Loucy (cell line): ENCODE results near the gene APLP2.

Experiments used
- H2AFZ ChIP-seq: fragments of 200-600 bp; sonication (generic); 2 replicates; pipeline ENCODE4 v1.6.0; 2016; ENCODE audit warnings: antibody characterized with exemption, mild to moderate bottlenecking, low read length, moderate library complexity
- H3F3A ChIP-seq: fragments of 200-600 bp; 2 replicates; pipeline ENCODE4 v1.6.0; 2016; ENCODE audit warnings: antibody characterized with exemption, low read depth, mild to moderate bottlenecking
- H3K27me3 ChIP-seq: fragments of 200-600 bp; sonication (generic); 2 replicates; pipeline ENCODE4 v1.6.1; 2014; ENCODE audit warnings: low read length, mild to moderate bottlenecking; ENCODE audit not compliant: insufficient read depth, poor library complexity, severe bottlenecking
- H3K36me3 ChIP-seq: fragments of 200-600 bp; sonication (generic); 2 replicates; pipeline ENCODE4 v1.6.1; 2016; ENCODE audit warnings: low read length; ENCODE audit not compliant: insufficient read depth
- H3K4me1 ChIP-seq: fragments of 200-600 bp; sonication (generic); 2 replicates; pipeline ENCODE4 v1.5.1; 2014; ENCODE audit warnings: low read length, mild to moderate bottlenecking; ENCODE audit not compliant: insufficient read depth, poor library complexity, severe bottlenecking
- H3K4me2 ChIP-seq: fragments of 200-600 bp; sonication (generic); 2 replicates; pipeline ENCODE4 v1.6.0; 2014; ENCODE audit warnings: antibody characterized with exemption, low read length, low read depth, mild to moderate bottlenecking; ENCODE audit not compliant: poor library complexity, severe bottlenecking
- H3K4me3 ChIP-seq: fragments of 200-600 bp; sonication (generic); 2 replicates; pipeline ENCODE4 v1.5.1; 2014; ENCODE audit warnings: low read length, mild to moderate bottlenecking, mixed read lengths; ENCODE audit not compliant: poor library complexity, severe bottlenecking
- H3K79me2 ChIP-seq: fragments of 200-600 bp; sonication (generic); 2 replicates; pipeline ENCODE4 v1.6.1; 2014; ENCODE audit warnings: low read length; ENCODE audit not compliant: insufficient read depth
- H3K9ac ChIP-seq: fragments of 200-600 bp; sonication (generic); 2 replicates; pipeline ENCODE4 v1.6.0; 2014; ENCODE audit warnings: mild to moderate bottlenecking, low read depth, low read length, moderate library complexity; ENCODE audit not compliant: poor library complexity, severe bottlenecking
- H3K9me2 ChIP-seq: fragments of 200-600 bp; sonication (generic); replicated peaks from 2 replicates; pipeline ENCODE4 v1.6.1; 2016; ENCODE audit warnings: low read depth, low read length, mixed read lengths
- H3K9me3 ChIP-seq: fragments of 200-600 bp; sonication (generic); 2 replicates; pipeline ENCODE4 v1.6.1; 2014; ENCODE audit warnings: mild to moderate bottlenecking, antibody characterized with exemption, low read length, low read depth; ENCODE audit not compliant: insufficient read depth
- H4K20me1 ChIP-seq: fragments of 200-600 bp; sonication (generic); 2 replicates; pipeline ENCODE4 v1.6.0; 2014; ENCODE audit warnings: antibody characterized with exemption, low read length, mild to moderate bottlenecking; ENCODE audit not compliant: insufficient read depth, poor library complexity, severe bottlenecking
- CTCF ChIP-seq: fragments of 200-600 bp; sonication (generic); conservative IDR thresholded peaks from 2 replicates; pipeline ENCODE4 v1.5.1; 2014; ENCODE audit warnings: mild to moderate bottlenecking, antibody characterized with exemption, low read length
- EZH2phosphoT487 ChIP-seq: fragments of 200-600 bp; IDR thresholded peaks from 2 replicates; pipeline ENCODE4 v1.6.1; 2018; ENCODE audit warnings: antibody characterized with exemption, mild to moderate bottlenecking, moderate library complexity, borderline replicate concordance

APLP2 gene

GRCh38 chr11:130023204-130023603 lies 46.5 kb upstream of the APLP2 start:
- H2AFZ ChIP-seq, result no peak overlapping the region
- TF ChIP-seq EZH2phosphoT487, result no peak
- no peak for TF ChIP-seq CTCF

GRCh38 chr11:130024361-130024760 lies 45.3 kb upstream of the APLP2 start:
- H2AFZ ChIP-seq, result no peak overlapping the region
- H4K20me1 ChIP-seq, result no peaks in the 10 kb centered on the region
- H3K4me3 ChIP-seq, result no peak overlapping the region
- TF ChIP-seq EZH2phosphoT487 (no peak), CTCF (no peak)
- peaks cover 5% of the 10 kb centered on the region for H3K4me1 ChIP-seq
- H3K9me3 ChIP-seq, result no peaks in the 10 kb centered on the region
- H3K9ac ChIP-seq, result no peak overlapping the region
- H3K36me3 ChIP-seq, result no peaks in the 10 kb centered on the region
- H3K9me2 ChIP-seq, result no peaks in the 10 kb centered on the region
- no peaks in the 10 kb centered on the region for H3K27me3 ChIP-seq
- H3F3A ChIP-seq, result no peaks in the 10 kb centered on the region
- no peak overlapping the region for H3K4me2 ChIP-seq
- no peaks in the 10 kb centered on the region for H3K79me2 ChIP-seq

More at GRCh38 chr11:130023204-130023603, 46.5 kb upstream of the APLP2 start:
- Histone ChIP-seq H3K9me2 (no peaks in the 10 kb centered on the region), H3K36me3 (no peaks in the 10 kb centered on the region), H3F3A (no peaks in the 10 kb centered on the region), H3K4me1 (peaks cover 5% of the 10 kb centered on the region), H3K9ac (no peak overlapping the region), H4K20me1 (no peaks in the 10 kb centered on the region), H3K9me3 (no peaks in the 10 kb centered on the region), H3K27me3 (no peaks in the 10 kb centered on the region), H3K79me2 (no peaks in the 10 kb centered on the region), H3K4me3 (no peak overlapping the region), H3K4me2 (no peak overlapping the region)

GRCh38 chr11:130025371-130025770 lies 44.3 kb upstream of the APLP2 start:
- TF ChIP-seq EZH2phosphoT487, result no peak
- no peak for TF ChIP-seq CTCF
- no peaks in the 10 kb centered on the region for H3K27me3 ChIP-seq
- H3K4me1 ChIP-seq, result peaks cover 5% of the 10 kb centered on the region
- no peak overlapping the region for H3K9ac ChIP-seq
- H3K9me3 ChIP-seq, result no peaks in the 10 kb centered on the region
- no peaks in the 10 kb centered on the region for H3K9me2 ChIP-seq
- H3K4me3 ChIP-seq, result no peak overlapping the region
- H3K4me2 ChIP-seq, result no peak overlapping the region
- H3K79me2 ChIP-seq, result no peaks in the 10 kb centered on the region
- no peaks in the 10 kb centered on the region for H3K36me3 ChIP-seq
- H4K20me1 ChIP-seq, result no peaks in the 10 kb centered on the region
- no peak overlapping the region for H2AFZ ChIP-seq
- no peaks in the 10 kb centered on the region for H3F3A ChIP-seq
